CD4-positive, alpha-beta T cell treated with Interleukin-17A for 4 hours (primary cell): ENCODE results near the gene SBNO1.
"Not testable (repeated sequence)": the region's sequence is repeated elsewhere in the genome, so short reads cannot be mapped to it uniquely, and the experiment has no call there.

Experiments
- DNase-seq: peaks from one replicate; pipeline ENCODE4 v3.0.0-alpha.2; 2020; ENCODE audit warnings: mixed read lengths

The SBNO1 gene

GRCh38 chr12:123337070-123337469 is 27.6 kb downstream of the SBNO1 start:
- DNase-seq: no peak

GRCh38 chr12:123336530-123336929 is 28.1 kb downstream of the SBNO1 start:
- no peak for DNase-seq

- DNase-seq: no peak
Measured at GRCh38 chr12:123335490-123335889, 29.2 kb downstream of the SBNO1 start.

GRCh38 chr12:123329799-123330198 is 34.8 kb downstream of the SBNO1 start:
- DNase-seq: no peak

- DNase-seq: no peak
Measured at GRCh38 chr12:123319826-123320225, 44.8 kb downstream of the SBNO1 start.

GRCh38 chr12:123319273-123319672 is 45.4 kb downstream of the SBNO1 start:
- no peak for DNase-seq

- DNase-seq: not testable (repeated sequence)
Measured at GRCh38 chr12:123313046-123313445, 51.6 kb downstream of the SBNO1 start.

- DNase-seq: no peak
Measured at GRCh38 chr12:123306200-123306599, 58.4 kb downstream of the SBNO1 start.

- no peak for DNase-seq
Measured at GRCh38 chr12:123305136-123305535, 59.5 kb downstream of the SBNO1 start.

- no peak for DNase-seq
Measured at GRCh38 chr12:123293178-123293760, 71.4 kb downstream of the SBNO1 start.

GRCh38 chr12:123289911-123290310 is 74.7 kb downstream of the SBNO1 start:
- DNase-seq: no peak

- no peak for DNase-seq
Measured at GRCh38 chr12:123288751-123289346, 75.8 kb downstream of the SBNO1 start.

- DNase-seq: no peak
Measured at GRCh38 chr12:123286652-123287373, 77.8 kb downstream of the SBNO1 start.

- DNase-seq: no peak
Measured at GRCh38 chr12:123284669-123285068, 80.0 kb downstream of the SBNO1 start.

- DNase-seq: no peak
Measured at GRCh38 chr12:123283461-123283860, 81.2 kb downstream of the SBNO1 start.

- no peak for DNase-seq
Measured at GRCh38 chr12:123282111-123282510, 82.5 kb downstream of the SBNO1 start.

- DNase-seq: no peak
Measured at GRCh38 chr12:123280971-123281370, 83.7 kb downstream of the SBNO1 start.

GRCh38 chr12:123278101-123278627 is 86.5 kb downstream of the SBNO1 start:
- no peak for DNase-seq

GRCh38 chr12:123273166-123273565 is 91.5 kb downstream of the SBNO1 start:
- DNase-seq: no peak

- DNase-seq: peak; percentile 80
Measured at GRCh38 chr12:123271001-123271668, 93.5 kb downstream of the SBNO1 start.

- peak; percentile 25 for DNase-seq
Measured at GRCh38 chr12:123270214-123271000, 94.2 kb downstream of the SBNO1 start.

GRCh38 chr12:123269896-123270213 is 94.8 kb downstream of the SBNO1 start:
- no peak for DNase-seq

- DNase-seq: peak; percentile 45
Measured at GRCh38 chr12:123269395-123269892, 95.2 kb downstream of the SBNO1 start.
